GM23248 (cell line): ENCODE data around the gene WDPCP. TPM values are rescaled to one million over a fixed set of nuclear protein-coding genes. Genes with fewer than 3 reads are reported as not detected.

Experiments
- DNase-seq: peaks from one replicate; pipeline ENCODE4 v3.0.0-alpha.2; 2015
- H2AFZ ChIP-seq: fragments of 200-600 bp; sonication (generic); 2 replicates; pipeline ENCODE4 v1.6.1; 2016; ENCODE audit warnings: antibody characterized with exemption
- H3F3A ChIP-seq: fragments of 200-600 bp; sonication (generic); 2 replicates; pipeline ENCODE4 v1.6.1; 2016; ENCODE audit warnings: mild to moderate bottlenecking, antibody characterized with exemption, mixed run types; ENCODE audit not compliant: insufficient read depth
- H3K27ac ChIP-seq: fragments of 200-600 bp; sonication (generic); 2 replicates; pipeline ENCODE4 v1.5.1; 2016; ENCODE audit warnings: mild to moderate bottlenecking
- H3K27me3 ChIP-seq: fragments of 200-600 bp; sonication (generic); replicated peaks from 2 replicates; pipeline ENCODE4 v1.6.1; 2016; ENCODE audit warnings: mild to moderate bottlenecking; ENCODE audit not compliant: insufficient read depth
- H3K36me3 ChIP-seq: fragments of 200-600 bp; sonication (generic); 2 replicates; pipeline ENCODE4 v1.6.1; 2016; ENCODE audit warnings: low read depth, mild to moderate bottlenecking
- H3K4me1 ChIP-seq: fragments of 200-600 bp; sonication (generic); 2 replicates; pipeline ENCODE4 v1.6.1; 2016; ENCODE audit warnings: mild to moderate bottlenecking; ENCODE audit not compliant: insufficient read depth
- H3K4me2 ChIP-seq: fragments of 200-600 bp; sonication (generic); one replicate; pipeline ENCODE4 v1.6.1; 2016; ENCODE audit warnings: mild to moderate bottlenecking; ENCODE audit not compliant: unreplicated experiment
- H3K4me3 ChIP-seq: fragments of 200-600 bp; sonication (generic); 2 replicates; pipeline ENCODE4 v1.5.1; 2016; ENCODE audit warnings: mild to moderate bottlenecking
- H3K79me2 ChIP-seq: fragments of 200-600 bp; sonication (generic); 2 replicates; pipeline ENCODE4 v1.6.1; 2016; ENCODE audit warnings: mild to moderate bottlenecking; ENCODE audit not compliant: insufficient read depth
- H3K9ac ChIP-seq: fragments of 200-600 bp; sonication (generic); 2 replicates; pipeline ENCODE4 v1.6.1; 2016; ENCODE audit warnings: mild to moderate bottlenecking
- H3K9me2 ChIP-seq: fragments of 200-600 bp; sonication (generic); 2 replicates; pipeline ENCODE4 v1.6.1; 2016; ENCODE audit warnings: mixed run types, mild to moderate bottlenecking, moderate library complexity; ENCODE audit not compliant: insufficient read depth
- H3K9me3 ChIP-seq: fragments of 200-600 bp; sonication (generic); one replicate; pipeline ENCODE4 v1.6.1; 2017; ENCODE audit warnings: low read depth
- H4K20me1 ChIP-seq: fragments of 200-600 bp; sonication (generic); 2 replicates; pipeline ENCODE4 v1.6.0; 2016; ENCODE audit not compliant: insufficient read depth
- EZH2 ChIP-seq: fragments of 200-600 bp; sonication (generic); IDR thresholded peaks from 2 replicates; pipeline ENCODE4 v1.6.1; 2018; ENCODE audit warnings: antibody characterized with exemption, mild to moderate bottlenecking; ENCODE audit not compliant: insufficient read depth, poor library complexity, severe bottlenecking
- EZH2phosphoT487 ChIP-seq: fragments of 200-600 bp; sonication (generic); IDR thresholded peaks from 2 replicates; pipeline ENCODE4 v1.6.1; 2018; ENCODE audit warnings: antibody characterized with exemption, moderate library complexity, mild to moderate bottlenecking, low read depth; ENCODE audit not compliant: insufficient read depth
- WGBS, 2 experiments: methylation state at CpG; one replicate each; pipeline ENCODE4 v1.1.6; 2015 to 2017; ENCODE audit warnings: low lambda C conversion rate in 2 of 2, low coverage in 1 of 2; ENCODE audit errors: missing lambda C conversion rate in 2 of 2; 5-methylcytosine and 5-hydroxymethylcytosine counted together
- in situ Hi-C: fragments of 300-500 bp; cut with MboI; formaldehyde crosslinking; loops from 2 replicates; pipeline ENCODE4 v1.15.0; 2020
- polyA plus RNA-seq: library from polyadenylated mRNA; unstranded; fragments of >200 nt; fragmentation: Nextera tagmentation; extraction: Ambion mirVana; gene quantifications from 2 replicates; pipeline ENCODE4 v1.2.1, GENCODE V29; 2016
- total RNA-seq: library from RNA; depleted of rRNA; stranded (reverse); fragments of >200 nt; shearing (Covaris generic); gene quantifications from 2 replicates; pipeline ENCODE4 v1.2.3, GENCODE V29; 2014

Gene WDPCP
- total and polyA plus RNA-seq, 2 experiments from 2014 or later: 6.0 to 8.1 TPM

- no peak for DNase-seq
- no peak overlapping the region for H3K4me2 ChIP-seq
- no peak overlapping the region for H2AFZ ChIP-seq
- no peaks in the 10 kb centered on the region for H3K9me3 ChIP-seq
- no peaks in the 10 kb centered on the region for H4K20me1 ChIP-seq
- no peak overlapping the region for H3K27ac ChIP-seq
- no peak overlapping the region for H3K9ac ChIP-seq
- no peaks in the 10 kb centered on the region for H3K9me2 ChIP-seq
- H3K4me3 ChIP-seq: no peak overlapping the region
- H3K27me3 ChIP-seq: no peaks in the 10 kb centered on the region
- no peaks in the 10 kb centered on the region for H3F3A ChIP-seq
- no peak for TF ChIP-seq EZH2
- TF ChIP-seq EZH2phosphoT487: no peak
- no peaks in the 10 kb centered on the region for H3K79me2 ChIP-seq
- no peaks in the 10 kb centered on the region for H3K4me1 ChIP-seq
- in situ Hi-C loops: no loop called here
- peaks cover 7% of the 10 kb centered on the region for H3K36me3 ChIP-seq
These were observed 189.1 kb downstream of the WDPCP start for GRCh38 chr2:63399156-63399555.

- Histone ChIP-seq H4K20me1 (no peaks in the 10 kb centered on the region), H2AFZ (no peak overlapping the region), H3K27ac (no peak overlapping the region), H3K4me3 (no peak overlapping the region), H3K4me1 (no peaks in the 10 kb centered on the region), H3K27me3 (no peaks in the 10 kb centered on the region), H3K36me3 (no peaks in the 10 kb centered on the region), H3F3A (no peaks in the 10 kb centered on the region), H3K79me2 (no peaks in the 10 kb centered on the region), H3K9ac (no peak overlapping the region), H3K9me3 (no peaks in the 10 kb centered on the region), H3K4me2 (no peak overlapping the region), H3K9me2 (no peaks in the 10 kb centered on the region)
- in situ Hi-C loops: no loop called here
- 86% methylated on average over 4 of the region's 4 CpGs for WGBS, 2 experiments
- DNase-seq: no peak
- TF ChIP-seq EZH2 (no peak), EZH2phosphoT487 (no peak)
These were observed 208.8 kb downstream of the WDPCP start for GRCh38 chr2:63379451-63379850.

- Histone ChIP-seq H3K27ac (no peak overlapping the region), H3K9me2 (no peaks in the 10 kb centered on the region), H3F3A (no peaks in the 10 kb centered on the region), H3K36me3 (no peaks in the 10 kb centered on the region), H2AFZ (no peak overlapping the region), H3K9me3 (no peaks in the 10 kb centered on the region), H3K4me2 (no peak overlapping the region), H3K4me3 (no peak overlapping the region), H3K79me2 (no peaks in the 10 kb centered on the region), H3K4me1 (no peaks in the 10 kb centered on the region), H3K27me3 (no peaks in the 10 kb centered on the region), H3K9ac (no peak overlapping the region), H4K20me1 (no peaks in the 10 kb centered on the region)
- TF ChIP-seq EZH2 (no peak), EZH2phosphoT487 (no peak)
- in situ Hi-C loops: no loop called here
- DNase-seq: no peak
- 95 to 100% methylated on average over 1 of the region's 1 CpG for WGBS, 2 experiments
These were observed 209.7 kb downstream of the WDPCP start for GRCh38 chr2:63378589-63378988.

- DNase-seq: no peak
These were observed 213.9 kb downstream of the WDPCP start for GRCh38 chr2:63374341-63374740.

GRCh38 chr2:63372549-63372948 is 215.7 kb downstream of the WDPCP start:
- Histone ChIP-seq H3K36me3 (no peaks in the 10 kb centered on the region), H3K9ac (no peak overlapping the region), H2AFZ (no peak overlapping the region), H3K79me2 (no peaks in the 10 kb centered on the region), H3K9me2 (no peaks in the 10 kb centered on the region), H3K27ac (no peak overlapping the region), H3K4me2 (no peak overlapping the region), H4K20me1 (no peaks in the 10 kb centered on the region), H3F3A (no peaks in the 10 kb centered on the region), H3K27me3 (no peaks in the 10 kb centered on the region), H3K4me3 (no peak overlapping the region), H3K4me1 (no peaks in the 10 kb centered on the region), H3K9me3 (no peaks in the 10 kb centered on the region)
- in situ Hi-C loops: no loop called here
- no peak for DNase-seq
- 96 to 100% methylated on average over 3 of the region's 3 CpGs for WGBS, 2 experiments
- TF ChIP-seq EZH2phosphoT487 (no peak), EZH2 (no peak)

More at GRCh38 chr2:63374341-63374740, 213.9 kb downstream of the WDPCP start:
- 92 to 94% methylated on average over 2 of the region's 2 CpGs for WGBS, 2 experiments
- H3K9me2 ChIP-seq: no peaks in the 10 kb centered on the region
- in situ Hi-C loops: no loop called here
- H3K4me1 ChIP-seq: no peaks in the 10 kb centered on the region
- H3K9me3 ChIP-seq: no peaks in the 10 kb centered on the region
- no peak overlapping the region for H3K4me2 ChIP-seq
- no peak for TF ChIP-seq EZH2
- TF ChIP-seq EZH2phosphoT487: no peak
- H3K36me3 ChIP-seq: no peaks in the 10 kb centered on the region
- no peak overlapping the region for H3K27ac ChIP-seq
- no peak overlapping the region for H2AFZ ChIP-seq
- H3F3A ChIP-seq: no peaks in the 10 kb centered on the region
- no peak overlapping the region for H3K4me3 ChIP-seq
- no peaks in the 10 kb centered on the region for H3K27me3 ChIP-seq
- H3K9ac ChIP-seq: no peak overlapping the region
- no peaks in the 10 kb centered on the region for H3K79me2 ChIP-seq
- no peaks in the 10 kb centered on the region for H4K20me1 ChIP-seq
